ENCODE results near the gene POLR3C. TPM values are rescaled to one million over a fixed set of nuclear protein-coding genes. Genes with fewer than 3 reads are reported as not detected.
A peak's percentile ranks its signal among the peaks of the same experiment; 100 is the strongest.

POLR3C gene, protein sequence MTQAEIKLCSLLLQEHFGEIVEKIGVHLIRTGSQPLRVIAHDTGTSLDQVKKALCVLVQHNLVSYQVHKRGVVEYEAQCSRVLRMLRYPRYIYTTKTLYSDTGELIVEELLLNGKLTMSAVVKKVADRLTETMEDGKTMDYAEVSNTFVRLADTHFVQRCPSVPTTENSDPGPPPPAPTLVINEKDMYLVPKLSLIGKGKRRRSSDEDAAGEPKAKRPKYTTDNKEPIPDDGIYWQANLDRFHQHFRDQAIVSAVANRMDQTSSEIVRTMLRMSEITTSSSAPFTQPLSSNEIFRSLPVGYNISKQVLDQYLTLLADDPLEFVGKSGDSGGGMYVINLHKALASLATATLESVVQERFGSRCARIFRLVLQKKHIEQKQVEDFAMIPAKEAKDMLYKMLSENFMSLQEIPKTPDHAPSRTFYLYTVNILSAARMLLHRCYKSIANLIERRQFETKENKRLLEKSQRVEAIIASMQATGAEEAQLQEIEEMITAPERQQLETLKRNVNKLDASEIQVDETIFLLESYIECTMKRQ
- total RNA-seq (30.3 TPM), polyA plus RNA-seq (10 to 100 TPM; 45.1 to 52.2 (median 48.0) TPM)

DNA sequence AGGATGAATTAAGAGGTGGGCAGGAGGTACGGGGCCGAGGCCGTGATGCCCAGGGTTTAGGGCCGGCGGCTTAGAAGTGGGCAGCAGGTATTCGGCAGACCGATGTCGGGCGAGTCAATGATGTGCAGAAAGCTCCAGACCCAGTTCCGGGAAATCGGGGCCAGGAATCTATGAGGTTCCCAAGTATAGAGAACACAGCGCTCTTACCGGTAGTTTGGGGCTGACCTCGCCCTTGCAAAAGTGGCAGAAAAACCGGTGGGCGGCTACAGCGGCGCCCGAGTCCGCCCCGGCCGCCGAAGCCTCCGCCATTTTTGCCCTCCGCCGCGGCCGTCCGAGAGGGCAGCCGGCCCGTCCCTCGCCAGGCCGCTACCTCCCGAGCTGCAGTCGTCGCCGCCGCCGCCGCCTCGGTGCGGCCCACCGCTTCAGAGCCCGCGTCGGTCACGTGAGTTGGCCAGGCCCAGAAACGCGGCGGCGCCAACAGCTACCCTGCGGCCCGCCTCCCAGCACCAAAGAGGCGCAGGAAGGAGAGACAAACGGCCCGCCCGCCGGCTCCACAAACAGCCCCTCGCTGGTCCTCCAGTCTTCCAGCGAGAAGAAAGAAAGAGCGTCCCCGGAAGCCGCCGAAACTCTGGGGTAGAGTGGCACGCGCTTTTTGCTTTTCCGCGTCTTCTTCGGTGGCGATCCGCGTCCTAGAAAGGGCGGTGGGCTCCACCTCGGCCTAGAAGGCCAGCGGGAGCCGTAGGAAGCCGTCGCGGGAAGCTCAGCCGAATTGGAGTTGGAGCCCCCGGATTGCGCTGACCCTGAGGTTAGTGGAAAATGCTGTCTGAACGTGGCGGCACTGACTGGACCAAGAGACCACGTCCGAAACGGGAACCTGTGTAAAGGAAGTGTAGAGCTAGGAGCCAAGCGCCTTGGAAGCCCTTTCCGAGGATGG lies at the start of gene POLR3C, which contains the start of gene RNF115:
Gene POLR3C (plus strand): TSS at position 636 of the 934 bp plus-strand sequence. CDS start 1,577 bp downstream, outside the sequence.
Gene RNF115 (minus strand): TSS at position 531 of the 934 bp plus-strand sequence. CDS start 222 bp downstream, at position 309.
- Mint-ChIP-seq H3K4me1 (peaks cover 10 to 50% (median 32%) of the 10 kb centered on the region in 4 donors), H3K27ac (peak within 1 kb of the TSS; percentile 97 to 99 (median 99)), H3K36me3 (peaks cover 24% of the 10 kb centered on the region), H3K9me3 (no peaks in the 10 kb centered on the region), H3K27me3 (no peaks in the 10 kb centered on the region), H3K4me3 (peak within 1 kb of the TSS; percentile 96 to 100 (median 98))
- H3K4me3 ChIP-seq (ENCODE audit: low read depth, low read length), result peak within 1 kb of the TSS; percentile 97
- DNase-seq (peak; percentile 80 to 95 (median 85)), ATAC-seq (ENCODE audit: low read depth in 2 of 2) (peak; percentile 93 to 95)
- H3K4me1 ChIP-seq (ENCODE audit: control insufficient read depth, insufficient read depth, low read length, poor library complexity, severe bottlenecking), result peaks cover 17% of the 10 kb centered on the region
- H3K36me3 ChIP-seq (ENCODE audit: control insufficient read depth, insufficient read depth, low read length), result peaks cover 21% of the 10 kb centered on the region
- H3K9me3 ChIP-seq (ENCODE audit: control insufficient read depth in 2 of 2, low read length in 2 of 2), result no peaks in the 10 kb centered on the region
- H3K27me3 ChIP-seq (ENCODE audit: control insufficient read depth, insufficient read depth, low read length), result no peaks in the 10 kb centered on the region
- peak within 1 kb of the TSS; percentile 76 for H3K27ac ChIP-seq (ENCODE audit: insufficient read depth, low read length, poor library complexity, severe bottlenecking)

DNA sequence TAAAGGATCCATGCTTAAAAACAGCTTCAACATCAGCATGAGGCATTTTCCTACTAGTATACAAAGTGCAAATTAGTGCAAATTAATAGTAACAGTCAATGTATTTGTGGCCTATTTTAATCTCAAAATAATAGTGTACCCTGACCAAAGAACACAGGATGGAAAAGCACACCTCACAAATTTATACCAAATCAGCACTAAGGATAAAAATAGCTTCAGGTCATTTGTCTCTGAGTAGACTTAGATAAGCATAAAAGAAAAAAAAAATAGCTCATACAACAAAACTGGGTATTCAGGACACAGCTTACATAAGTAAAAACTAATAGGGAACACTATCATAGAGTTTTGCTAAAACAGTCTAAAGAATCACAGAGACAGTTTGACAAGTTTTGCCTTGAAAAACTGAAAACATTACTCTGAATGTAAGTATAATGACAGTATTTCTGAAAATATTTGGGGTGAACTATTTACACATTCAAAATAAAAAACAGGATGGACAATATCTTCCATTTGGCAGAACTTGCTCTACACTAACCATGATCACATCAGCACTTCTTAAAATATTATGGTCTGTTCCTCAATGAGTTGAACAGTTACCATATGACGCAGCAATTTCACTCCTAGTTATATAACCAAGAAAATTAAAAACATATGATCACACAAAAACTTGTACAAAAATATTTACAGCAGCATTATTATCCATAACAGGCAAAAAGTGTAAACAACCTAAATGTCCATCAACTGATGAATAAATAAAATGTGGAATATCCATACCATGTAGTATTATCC lies 46.4 kb upstream of the POLR3C start:
- Histone ChIP-seq H3K36me3 (ENCODE audit: control insufficient read depth, insufficient read depth, low read length) (peaks cover 5% of the 10 kb centered on the region), H3K4me3 (ENCODE audit: low read depth, low read length) (no peak overlapping the region), H3K27me3 (ENCODE audit: control insufficient read depth, insufficient read depth, low read length) (no peaks in the 10 kb centered on the region), H3K27ac (ENCODE audit: insufficient read depth, low read length, poor library complexity, severe bottlenecking) (no peak overlapping the region), H3K4me1 (ENCODE audit: control insufficient read depth, insufficient read depth, low read length, poor library complexity, severe bottlenecking) (no peaks in the 10 kb centered on the region), H3K9me3 (ENCODE audit: control insufficient read depth in 2 of 2, low read length in 2 of 2) (no peaks in the 10 kb centered on the region)
- DNase-seq (no peak), ATAC-seq (ENCODE audit: low read depth in 2 of 2) (no peak)
- peaks cover 13 to 24% (median 21%) of the 10 kb centered on the region in 4 donors for H3K4me1 Mint-ChIP-seq
- H3K9me3 Mint-ChIP-seq, result no peaks in the 10 kb centered on the region
- peaks cover 15% of the 10 kb centered on the region for H3K36me3 Mint-ChIP-seq
- H3K27ac Mint-ChIP-seq, result peak overlapping the region in 1 of 3 donors; percentile 20
- no peaks in the 10 kb centered on the region for H3K27me3 Mint-ChIP-seq
- H3K4me3 Mint-ChIP-seq, result no peak overlapping the region

GRCh38 chr1:145778146-145778540 lies 45.9 kb upstream of the POLR3C start:
- peaks cover 14 to 24% (median 18%) of the 10 kb centered on the region in 4 donors for H3K4me1 Mint-ChIP-seq
- H3K36me3 Mint-ChIP-seq, result peaks cover 15% of the 10 kb centered on the region
- no peaks in the 10 kb centered on the region for H3K4me1 ChIP-seq (ENCODE audit: control insufficient read depth, insufficient read depth, low read length, poor library complexity, severe bottlenecking)
- no peak overlapping the region for H3K4me3 ChIP-seq (ENCODE audit: low read depth, low read length)
- DNase-seq, result no peak
- H3K27ac ChIP-seq (ENCODE audit: insufficient read depth, low read length, poor library complexity, severe bottlenecking), result no peak overlapping the region
- H3K9me3 ChIP-seq (ENCODE audit: control insufficient read depth in 2 of 2, low read length in 2 of 2), result no peaks in the 10 kb centered on the region
- no peak overlapping the region for H3K4me3 Mint-ChIP-seq
- no peaks in the 10 kb centered on the region for H3K27me3 Mint-ChIP-seq
- peaks cover 7% of the 10 kb centered on the region for H3K36me3 ChIP-seq (ENCODE audit: control insufficient read depth, insufficient read depth, low read length)
- H3K27me3 ChIP-seq (ENCODE audit: control insufficient read depth, insufficient read depth, low read length), result no peaks in the 10 kb centered on the region
- peak overlapping the region in 1 of 3 donors; percentile 20 for H3K27ac Mint-ChIP-seq
- no peak for ATAC-seq (ENCODE audit: low read depth in 2 of 2)
- H3K9me3 Mint-ChIP-seq, result no peaks in the 10 kb centered on the region

DNA sequence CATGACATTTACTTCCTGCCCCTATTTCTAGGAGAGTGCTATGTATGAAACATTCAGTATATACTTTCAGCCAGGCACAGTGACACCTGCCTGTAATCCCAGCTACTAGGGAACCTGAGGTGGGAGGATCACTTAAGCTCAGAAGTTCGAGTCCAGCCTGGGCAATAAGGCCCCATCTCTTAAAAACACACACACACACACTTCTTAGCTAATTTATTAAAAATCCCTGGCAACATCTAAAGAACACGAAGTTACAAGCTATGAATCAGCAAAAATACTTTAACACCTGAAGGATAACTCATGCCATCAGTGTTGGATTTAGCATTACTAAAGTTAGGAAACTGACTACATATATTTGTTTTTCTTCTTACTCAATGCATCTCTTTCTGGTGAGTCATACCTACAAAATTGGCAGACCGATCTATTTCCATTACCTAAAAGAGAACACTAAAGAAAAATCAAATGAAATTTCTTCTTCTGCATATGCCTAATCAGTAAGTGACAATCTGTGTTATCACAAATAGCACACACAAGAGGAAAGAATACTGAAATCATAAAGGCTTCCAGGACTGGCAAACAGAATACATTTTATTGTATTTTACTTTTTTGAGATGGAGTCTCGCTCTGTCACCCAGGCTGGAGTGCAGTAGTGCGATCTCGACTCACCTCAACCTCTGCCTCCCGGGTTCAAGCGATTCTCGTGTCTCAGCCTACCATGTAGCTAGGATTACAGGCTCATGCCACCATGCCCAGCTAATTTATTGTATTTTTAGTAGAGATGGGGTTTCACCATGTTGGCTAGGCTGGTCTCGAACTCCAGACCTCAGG lies 41.5 kb upstream of the POLR3C start:
- Mint-ChIP-seq H3K27ac (no peak overlapping the region), H3K4me1 (peaks cover 27 to 34% (median 29%) of the 10 kb centered on the region in 4 donors), H3K4me3 (no peak overlapping the region), H3K9me3 (no peaks in the 10 kb centered on the region), H3K27me3 (no peaks in the 10 kb centered on the region), H3K36me3 (peaks cover 25% of the 10 kb centered on the region)
- DNase-seq (no peak), ATAC-seq (ENCODE audit: low read depth in 2 of 2) (no peak)
- Histone ChIP-seq H3K36me3 (ENCODE audit: control insufficient read depth, insufficient read depth, low read length) (peaks cover 19% of the 10 kb centered on the region), H3K4me1 (ENCODE audit: control insufficient read depth, insufficient read depth, low read length, poor library complexity, severe bottlenecking) (no peaks in the 10 kb centered on the region), H3K4me3 (ENCODE audit: low read depth, low read length) (no peak overlapping the region), H3K27ac (ENCODE audit: insufficient read depth, low read length, poor library complexity, severe bottlenecking) (no peak overlapping the region), H3K9me3 (ENCODE audit: control insufficient read depth in 2 of 2, low read length in 2 of 2) (no peaks in the 10 kb centered on the region), H3K27me3 (ENCODE audit: control insufficient read depth, insufficient read depth, low read length) (no peaks in the 10 kb centered on the region)

DNA sequence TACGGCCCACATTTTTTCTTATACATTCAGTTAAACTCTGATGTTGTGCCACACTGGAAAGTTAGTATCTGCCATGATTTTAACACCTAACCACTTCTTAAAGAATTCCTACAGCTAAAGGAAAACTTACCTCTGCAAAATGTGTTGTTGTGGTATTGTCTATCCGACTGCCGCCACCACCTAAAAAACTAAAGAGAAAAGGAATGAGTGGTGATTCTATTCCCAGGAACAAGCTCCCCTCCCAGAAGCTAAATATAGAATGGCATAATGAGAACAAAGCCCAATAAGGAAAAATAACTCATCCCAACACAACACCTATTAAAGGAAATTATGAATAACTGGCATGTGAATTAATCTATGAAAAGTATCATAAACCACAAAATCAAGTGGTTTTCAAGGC lies 39.6 kb upstream of the POLR3C start:
- Histone ChIP-seq H3K4me1 (ENCODE audit: control insufficient read depth, insufficient read depth, low read length, poor library complexity, severe bottlenecking) (no peaks in the 10 kb centered on the region), H3K27ac (ENCODE audit: insufficient read depth, low read length, poor library complexity, severe bottlenecking) (no peak overlapping the region), H3K36me3 (ENCODE audit: control insufficient read depth, insufficient read depth, low read length) (peaks cover 23% of the 10 kb centered on the region), H3K4me3 (ENCODE audit: low read depth, low read length) (no peak overlapping the region), H3K9me3 (ENCODE audit: control insufficient read depth in 2 of 2, low read length in 2 of 2) (no peaks in the 10 kb centered on the region), H3K27me3 (ENCODE audit: control insufficient read depth, insufficient read depth, low read length) (no peaks in the 10 kb centered on the region)
- Mint-ChIP-seq H3K9me3 (no peaks in the 10 kb centered on the region), H3K27ac (peak overlapping the region in 1 of 3 donors; percentile 3), H3K27me3 (no peaks in the 10 kb centered on the region), H3K4me1 (peaks cover 26 to 33% (median 31%) of the 10 kb centered on the region in 4 donors), H3K36me3 (peaks cover 33% of the 10 kb centered on the region), H3K4me3 (no peak overlapping the region)
- DNase-seq (no peak), ATAC-seq (ENCODE audit: low read depth in 2 of 2) (no peak)

- H3K4me3 Mint-ChIP-seq, result no peak overlapping the region
Measured at GRCh38 chr1:145785547-145785946, 38.5 kb upstream of the POLR3C start.

More at GRCh38 chr1:145785547-145785946, 38.5 kb upstream of the POLR3C start:
- H3K4me1 Mint-ChIP-seq, result peaks cover 26 to 33% (median 31%) of the 10 kb centered on the region in 4 donors
- DNase-seq, result peak in 1 of 3 donors; percentile 62
- no peak for ATAC-seq (ENCODE audit: low read depth in 2 of 2)
- H3K27ac ChIP-seq (ENCODE audit: insufficient read depth, low read length, poor library complexity, severe bottlenecking), result no peak overlapping the region
- no peaks in the 10 kb centered on the region for H3K27me3 Mint-ChIP-seq
- H3K27me3 ChIP-seq (ENCODE audit: control insufficient read depth, insufficient read depth, low read length), result no peaks in the 10 kb centered on the region
- H3K27ac Mint-ChIP-seq, result no peak overlapping the region
- H3K36me3 Mint-ChIP-seq, result peaks cover 33% of the 10 kb centered on the region
- peaks cover 23% of the 10 kb centered on the region for H3K36me3 ChIP-seq (ENCODE audit: control insufficient read depth, insufficient read depth, low read length)
- H3K9me3 Mint-ChIP-seq, result no peaks in the 10 kb centered on the region
- no peak overlapping the region for H3K4me3 ChIP-seq (ENCODE audit: low read depth, low read length)
- H3K4me1 ChIP-seq (ENCODE audit: control insufficient read depth, insufficient read depth, low read length, poor library complexity, severe bottlenecking), result no peaks in the 10 kb centered on the region
- H3K9me3 ChIP-seq (ENCODE audit: control insufficient read depth in 2 of 2, low read length in 2 of 2), result no peaks in the 10 kb centered on the region

All from CD4-positive, CD25-positive, alpha-beta regulatory T cell (primary cell).